Right lobe of liver (tissue), 4 donors: ENCODE data around the gene TOM1L2.

Experiments
- CTCF ChIP-seq, 4 donors: fragments of 200-600 bp in 3 of 4; fragments of 450-650 bp in 1 of 4; IDR thresholded peaks; one replicate each; pipeline versions ENCODE4 v1.5.1 to v1.8.0; 2016 to 2022; ENCODE audit warnings: antibody characterized with exemption in 4 of 4, mild to moderate bottlenecking in 2 of 4
- POLR2A ChIP-seq: fragments of 450-650 bp; IDR thresholded peaks from one replicate; pipeline ENCODE4 v1.6.1; 2017; ENCODE audit warnings: antibody characterized with exemption, mild to moderate bottlenecking
- donor health status: DM: no; HTN: no; CAD: no.
- donor health status: DM: no; HTN: no; CAD: no.
- donor health status: DM: no; HTN: yes; CAD: no.

GRCh38 chr17:17975436-17975835, 3.2 kb upstream of the TOM1L2 start:
- no peak for TF ChIP-seq CTCF (IDR thresholded peaks at IDR 0.05)
- no peak for TF ChIP-seq POLR2A
